SK-N-SH (cell line): ENCODE results near the gene OLFM2. TPM values are rescaled to one million over a fixed set of nuclear protein-coding genes. Genes with fewer than 3 reads are reported as not detected.

Experiments
- CTCF ChIA-PET: fragments of 300-600, 350-600 bp; formaldehyde crosslinking; extraction: SDS; loops from one replicate; lab custom pipeline; 2021; lab: Yijun Ruan, JAX
- POLR2A ChIA-PET: fragments of 350-600 bp; sonication (Branson Sonifier 250); formaldehyde crosslinking; extraction: SDS; loops from one replicate; lab custom pipeline; 2020; ENCODE audit warnings: antibody characterized with exemption, inconsistent platforms; lab: Yijun Ruan, JAX
- DNase-seq: peaks from one replicate; pipeline ENCODE4 v3.0.0; 2012
- H2AFZ ChIP-seq: fragments of 200-600 bp; sonication (generic); 2 replicates; pipeline ENCODE4 v1.8.1; 2016; ENCODE audit warnings: antibody characterized with exemption, mild to moderate bottlenecking, low read depth
- H3F3A ChIP-seq: fragments of 200-600 bp; sonication (generic); replicated peaks from 2 replicates; pipeline ENCODE3; 2016; ENCODE audit warnings: antibody characterized with exemption, mild to moderate bottlenecking; ENCODE audit not compliant: insufficient read depth
- H3K27ac ChIP-seq, 2 experiments: fragments of 200-500 bp in 1 of 2; fragments of 200-600 bp in 1 of 2; sonication (Bioruptor generic) in 1 of 2; sonication (generic), shearing (Covaris generic) in 1 of 2; 2 replicates each; pipeline versions ENCODE4 v1.5.1 to v1.6.1; 2014 to 2016; ENCODE audit warnings: low read depth in 2 of 2, inconsistent platforms in 1 of 2, low read length in 1 of 2, mild to moderate bottlenecking in 1 of 2, mixed read lengths in 1 of 2
- H3K27me3 ChIP-seq: fragments of 200-600 bp; sonication (generic), shearing (Covaris generic); 2 replicates; pipeline ENCODE4 v1.6.1; 2016; ENCODE audit warnings: mixed run types; ENCODE audit not compliant: insufficient read depth
- H3K36me3 ChIP-seq, 2 experiments: fragments of 200-500 bp in 1 of 2; fragments of 200-600 bp in 1 of 2; sonication (Bioruptor generic) in 1 of 2; sonication (generic) in 1 of 2; replicated peaks in 1 of 2; 2 replicates each; pipeline versions ENCODE3 to v1.5.1; 2014 to 2016; ENCODE audit warnings: low read length in 1 of 2, mild to moderate bottlenecking in 1 of 2; ENCODE audit not compliant: insufficient read depth in 2 of 2, control insufficient read depth in 1 of 2
- H3K4me1 ChIP-seq, 2 experiments: fragments of 200-500 bp in 1 of 2; fragments of 200-600 bp in 1 of 2; sonication (Bioruptor generic) in 1 of 2; sonication (generic), shearing (Covaris generic) in 1 of 2; 2 replicates each; pipeline versions ENCODE4 v1.5.1 to v1.6.1; 2014 to 2016; ENCODE audit warnings: low read depth in 1 of 2, low read length in 1 of 2, mixed run types in 1 of 2; ENCODE audit not compliant: insufficient read depth in 2 of 2, control insufficient read depth in 1 of 2
- H3K4me2 ChIP-seq: fragments of 200-600 bp; sonication (generic), shearing (Covaris generic); 2 replicates; pipeline ENCODE4 v1.6.1; 2017; ENCODE audit warnings: mixed run types
- H3K4me3 ChIP-seq, 2 experiments: fragments of 200-500 bp in 1 of 2; fragments of 200-600 bp in 1 of 2; sonication (Bioruptor generic) in 1 of 2; sonication (generic), shearing (Covaris generic) in 1 of 2; 2 replicates each; pipeline versions ENCODE4 v1.5.1 to v1.8.1; 2014 to 2016; ENCODE audit warnings: low read depth in 2 of 2, inconsistent platforms in 1 of 2, low read length in 1 of 2, mild to moderate bottlenecking in 1 of 2, mixed read lengths in 1 of 2, moderate library complexity in 1 of 2
- H3K79me2 ChIP-seq: fragments of 200-600 bp; sonication (generic); 2 replicates; pipeline ENCODE4 v1.8.1; 2017; ENCODE audit warnings: mild to moderate bottlenecking; ENCODE audit not compliant: insufficient read depth
- H3K9ac ChIP-seq: fragments of 200-600 bp; sonication (generic); 2 replicates; pipeline ENCODE4 v1.6.1; 2017; ENCODE audit warnings: mixed run types
- H3K9me2 ChIP-seq: fragments of 200-600 bp; sonication (generic); 2 replicates; pipeline ENCODE4 v1.6.1; 2017; ENCODE audit warnings: mixed run types
- H3K9me3 ChIP-seq: fragments of 200-600 bp; sonication (generic); 2 replicates; pipeline ENCODE4 v1.6.1; 2017; ENCODE audit warnings: mixed run types, mild to moderate bottlenecking, moderate library complexity
- H4K20me1 ChIP-seq: fragments of 200-600 bp; sonication (generic); 2 replicates; pipeline ENCODE4 v1.6.1; 2017; ENCODE audit warnings: mild to moderate bottlenecking, mixed run types; ENCODE audit not compliant: insufficient read depth
- CHD2 ChIP-seq: fragments of 150-350 bp; IDR thresholded peaks from 2 replicates; pipeline ENCODE4 v1.6.1; 2018; ENCODE audit warnings: low read length; ENCODE audit not compliant: partially characterized antibody
- ELF1 ChIP-seq: IDR thresholded peaks from 2 replicates; pipeline ENCODE4 v1.4.0; 2012
- EP300 ChIP-seq, 2 experiments: IDR thresholded peaks; 2 replicates each; pipeline versions ENCODE4 v1.4.0 to v1.6.1; 2012; ENCODE audit warnings: borderline replicate concordance in 1 of 2, low read depth in 1 of 2, low read length in 1 of 2
- FOSL2 ChIP-seq: IDR thresholded peaks from 2 replicates; pipeline ENCODE4 v1.4.0; 2012; ENCODE audit warnings: low read depth, mild to moderate bottlenecking, moderate library complexity, borderline replicate concordance
- FOXJ3 ChIP-seq: sonication (generic); formaldehyde crosslinking; IDR thresholded peaks from 2 replicates; pipeline ENCODE4 v1.5.1; 2020; ENCODE audit warnings: mild to moderate bottlenecking, missing genetic modification reagents
- FOXM1 ChIP-seq: IDR thresholded peaks from 2 replicates; pipeline ENCODE4 v1.4.0; 2012; ENCODE audit warnings: low read depth, mild to moderate bottlenecking
- GABPA ChIP-seq: IDR thresholded peaks from 2 replicates; pipeline ENCODE4 v1.4.0; 2012; ENCODE audit warnings: low read depth, mild to moderate bottlenecking
- GATA2 ChIP-seq: sonication (generic); formaldehyde crosslinking; IDR thresholded peaks from 2 replicates; pipeline ENCODE4 v1.5.0; 2020; ENCODE audit warnings: mild to moderate bottlenecking, missing genetic modification reagents
- MXI1 ChIP-seq: IDR thresholded peaks from 2 replicates; pipeline ENCODE4 v1.6.1; 2012; ENCODE audit warnings: mild to moderate bottlenecking, low read depth, low read length, improper control_type of control experiment
- NFIC ChIP-seq: IDR thresholded peaks from 2 replicates; pipeline ENCODE4 v1.4.0; 2012; ENCODE audit warnings: borderline replicate concordance
- RAD21 ChIP-seq: IDR thresholded peaks from 2 replicates; pipeline ENCODE4 v1.6.1; 2012; ENCODE audit warnings: mild to moderate bottlenecking, low read length
- RCOR1 ChIP-seq: fragments of 150-350 bp; IDR thresholded peaks from 2 replicates; pipeline ENCODE4 v1.6.1; 2017; ENCODE audit warnings: antibody characterized with exemption, low read length
- RFX5 ChIP-seq: IDR thresholded peaks from 2 replicates; pipeline ENCODE4 v1.6.1; 2012; ENCODE audit warnings: mild to moderate bottlenecking, improper control_type of control experiment, low read length
- RXRA ChIP-seq: IDR thresholded peaks from 2 replicates; pipeline ENCODE4 v1.4.0; 2012; ENCODE audit warnings: low read depth, mild to moderate bottlenecking, borderline replicate concordance
- TEAD4 ChIP-seq: IDR thresholded peaks from 2 replicates; pipeline ENCODE4 v1.4.0; 2012; ENCODE audit warnings: mild to moderate bottlenecking, borderline replicate concordance; ENCODE audit not compliant: insufficient read depth
- USF1 ChIP-seq: IDR thresholded peaks from 2 replicates; pipeline ENCODE4 v1.4.0; 2012; ENCODE audit warnings: low read depth, borderline replicate concordance
- USF2 ChIP-seq: fragments of 150-350 bp; IDR thresholded peaks from 2 replicates; pipeline ENCODE4 v1.6.1; 2017; ENCODE audit warnings: antibody characterized with exemption, low read length, low read depth, borderline replicate concordance
- YY1 ChIP-seq: IDR thresholded peaks from 2 replicates; pipeline ENCODE4 v1.4.0; 2012; ENCODE audit warnings: low read depth, mild to moderate bottlenecking
- WGBS: methylation state at CpG from one replicate; pipeline ENCODE4 v1.1.6; 2017; ENCODE audit warnings: low lambda C conversion rate; 5-methylcytosine and 5-hydroxymethylcytosine counted together
- polyA plus RNA-seq, 3 experiments: library from polyadenylated mRNA; depleted of rRNA; stranded (reverse); fragments of >200 nt; gene quantifications; 2 replicates each; pipeline ENCODE4 v1.2.3, GENCODE V29; 2012
- TF ChIP-seq, protein P1 (sequence below): fragments of 200-600 bp; sonication (generic); IDR thresholded peaks from 2 replicates; pipeline ENCODE4 v1.6.1; 2017; ENCODE audit warnings: antibody characterized with exemption, mild to moderate bottlenecking, moderate library complexity
- TF ChIP-seq, protein P2 (sequence below): IDR thresholded peaks from 2 replicates; pipeline ENCODE4; 2012

The OLFM2 gene
- polyA plus RNA-seq, 1 of the 3 experiments (the other 2 are of a cell fraction), result 10.7 TPM

GRCh38 chr19:9849791-9850190 lies 86.5 kb downstream of the OLFM2 start:
- TF ChIP-seq RAD21, result no peak
- TF ChIP-seq NFIC, result no peak
- no peak for TF ChIP-seq USF1
- TF ChIP-seq, protein P1, sequence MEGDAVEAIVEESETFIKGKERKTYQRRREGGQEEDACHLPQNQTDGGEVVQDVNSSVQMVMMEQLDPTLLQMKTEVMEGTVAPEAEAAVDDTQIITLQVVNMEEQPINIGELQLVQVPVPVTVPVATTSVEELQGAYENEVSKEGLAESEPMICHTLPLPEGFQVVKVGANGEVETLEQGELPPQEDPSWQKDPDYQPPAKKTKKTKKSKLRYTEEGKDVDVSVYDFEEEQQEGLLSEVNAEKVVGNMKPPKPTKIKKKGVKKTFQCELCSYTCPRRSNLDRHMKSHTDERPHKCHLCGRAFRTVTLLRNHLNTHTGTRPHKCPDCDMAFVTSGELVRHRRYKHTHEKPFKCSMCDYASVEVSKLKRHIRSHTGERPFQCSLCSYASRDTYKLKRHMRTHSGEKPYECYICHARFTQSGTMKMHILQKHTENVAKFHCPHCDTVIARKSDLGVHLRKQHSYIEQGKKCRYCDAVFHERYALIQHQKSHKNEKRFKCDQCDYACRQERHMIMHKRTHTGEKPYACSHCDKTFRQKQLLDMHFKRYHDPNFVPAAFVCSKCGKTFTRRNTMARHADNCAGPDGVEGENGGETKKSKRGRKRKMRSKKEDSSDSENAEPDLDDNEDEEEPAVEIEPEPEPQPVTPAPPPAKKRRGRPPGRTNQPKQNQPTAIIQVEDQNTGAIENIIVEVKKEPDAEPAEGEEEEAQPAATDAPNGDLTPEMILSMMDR, result no peak
- TF ChIP-seq GABPA, result no peak
- TF ChIP-seq YY1, result no peak
- no peak for TF ChIP-seq FOXJ3 (CRISPR knock-in tag)
- TF ChIP-seq RCOR1, result no peak
- POLR2A ChIA-PET, result no interaction called here
- no peak overlapping the region for H3K27ac ChIP-seq
- peaks cover 0 to 19% of the 10 kb centered on the region in 2 experiments for H3K36me3 ChIP-seq
- CTCF ChIA-PET, result interaction anchor here (0.7 to 1.1 kb wide), 2 partner anchors 9 to 67 kb away, joined by 3 read pairs; no protein-coding TSS in a partner anchor
- no peaks in the 10 kb centered on the region for H3K27me3 ChIP-seq
- H3K4me1 ChIP-seq, result no peaks in the 10 kb centered on the region; a peak in 1 of 4 replicates
- no peaks in the 10 kb centered on the region for H3K9me2 ChIP-seq
- no peak overlapping the region for H3K4me2 ChIP-seq
- H4K20me1 ChIP-seq, result peaks cover 17% of the 10 kb centered on the region
- H3K9me3 ChIP-seq, result no peaks in the 10 kb centered on the region
- peaks cover 4% of the 10 kb centered on the region; the same call in 1 of the 2 replicates for H3K79me2 ChIP-seq
- no peak overlapping the region for H2AFZ ChIP-seq
- H3K9ac ChIP-seq, result no peak overlapping the region
- DNase-seq, result no peak
- whole genome bisulfite sequencing, result 100% methylated on average over 1 of the region's 7 CpGs
- H3F3A ChIP-seq, result no peaks in the 10 kb centered on the region
- no peak overlapping the region for H3K4me3 ChIP-seq

- CTCF ChIA-PET, result interaction anchor here (1.1 to 1.6 kb wide), 3 partner anchors 10 to 129 kb away, joined by 3 to 4 read pairs (median 3); no protein-coding TSS in a partner anchor
- WGBS, result 94% methylated on average over 9 of the region's 23 CpGs
Observed at GRCh38 chr19:9848762-9849161, 87.6 kb downstream of the OLFM2 start.

More at GRCh38 chr19:9848762-9849161, 87.6 kb downstream of the OLFM2 start:
- peaks cover 4% of the 10 kb centered on the region; the same call in 1 of the 2 replicates for H3K79me2 ChIP-seq
- POLR2A ChIA-PET, result no interaction called here
- no peak for TF ChIP-seq TEAD4
- TF ChIP-seq, protein P2, sequence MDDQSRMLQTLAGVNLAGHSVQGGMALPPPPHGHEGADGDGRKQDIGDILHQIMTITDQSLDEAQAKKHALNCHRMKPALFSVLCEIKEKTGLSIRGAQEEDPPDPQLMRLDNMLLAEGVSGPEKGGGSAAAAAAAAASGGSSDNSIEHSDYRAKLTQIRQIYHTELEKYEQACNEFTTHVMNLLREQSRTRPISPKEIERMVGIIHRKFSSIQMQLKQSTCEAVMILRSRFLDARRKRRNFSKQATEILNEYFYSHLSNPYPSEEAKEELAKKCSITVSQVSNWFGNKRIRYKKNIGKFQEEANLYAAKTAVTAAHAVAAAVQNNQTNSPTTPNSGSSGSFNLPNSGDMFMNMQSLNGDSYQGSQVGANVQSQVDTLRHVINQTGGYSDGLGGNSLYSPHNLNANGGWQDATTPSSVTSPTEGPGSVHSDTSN, result no peak
- TF ChIP-seq, protein P1, result no peak
- TF ChIP-seq RAD21, result no peak
- TF ChIP-seq YY1, result no peak
- no peak for TF ChIP-seq EP300 (IDR thresholded peaks at IDR 0.05; ENCODE audit: borderline replicate concordance in 1 of 2, low read depth in 1 of 2, low read length in 1 of 2)
- TF ChIP-seq FOSL2, result no peak
- no peak for TF ChIP-seq NFIC
- no peak for TF ChIP-seq USF1
- no peak for TF ChIP-seq FOXJ3 (CRISPR knock-in tag)
- no peak for TF ChIP-seq MXI1
- no peak for TF ChIP-seq RXRA
- no peak for TF ChIP-seq GATA2 (CRISPR knock-in tag)
- TF ChIP-seq CHD2, result no peak
- TF ChIP-seq USF2, result no peak
- TF ChIP-seq RFX5, result no peak
- no peak for TF ChIP-seq FOXM1
- TF ChIP-seq ELF1, result no peak
- no peak overlapping the region for H3K4me2 ChIP-seq
- H3F3A ChIP-seq, result no peaks in the 10 kb centered on the region
- H2AFZ ChIP-seq, result no peak overlapping the region
- H3K9me3 ChIP-seq, result no peaks in the 10 kb centered on the region
- H3K4me1 ChIP-seq, result no peaks in the 10 kb centered on the region; a peak in 1 of 4 replicates
- no peak overlapping the region for H3K9ac ChIP-seq
- no peaks in the 10 kb centered on the region for H3K27me3 ChIP-seq
- H3K4me3 ChIP-seq, result no peak overlapping the region
- peaks cover under 1 to 28% of the 10 kb centered on the region in 2 experiments for H3K36me3 ChIP-seq
- no peak for DNase-seq
- no peak overlapping the region for H3K27ac ChIP-seq
- H4K20me1 ChIP-seq, result peaks cover 19% of the 10 kb centered on the region
- H3K9me2 ChIP-seq, result no peaks in the 10 kb centered on the region
